Measurements from ENCODE around the gene UBL7.

- TF ChIP-seq CTCF (IDR thresholded peaks at IDR 0.05; ENCODE audit: low read depth, low read length, poor library complexity, severe bottlenecking) (no peak), EZH2phosphoT487 (IDR thresholded peaks at IDR 0.05; ENCODE audit: borderline replicate concordance, low read length) (no peak)
These were observed 22.8 kb downstream of the UBL7 start for GRCh38 chr15:74438206-74438605.
